ENCODE data around the gene WNT2B.

WNT2B gene

DNA sequence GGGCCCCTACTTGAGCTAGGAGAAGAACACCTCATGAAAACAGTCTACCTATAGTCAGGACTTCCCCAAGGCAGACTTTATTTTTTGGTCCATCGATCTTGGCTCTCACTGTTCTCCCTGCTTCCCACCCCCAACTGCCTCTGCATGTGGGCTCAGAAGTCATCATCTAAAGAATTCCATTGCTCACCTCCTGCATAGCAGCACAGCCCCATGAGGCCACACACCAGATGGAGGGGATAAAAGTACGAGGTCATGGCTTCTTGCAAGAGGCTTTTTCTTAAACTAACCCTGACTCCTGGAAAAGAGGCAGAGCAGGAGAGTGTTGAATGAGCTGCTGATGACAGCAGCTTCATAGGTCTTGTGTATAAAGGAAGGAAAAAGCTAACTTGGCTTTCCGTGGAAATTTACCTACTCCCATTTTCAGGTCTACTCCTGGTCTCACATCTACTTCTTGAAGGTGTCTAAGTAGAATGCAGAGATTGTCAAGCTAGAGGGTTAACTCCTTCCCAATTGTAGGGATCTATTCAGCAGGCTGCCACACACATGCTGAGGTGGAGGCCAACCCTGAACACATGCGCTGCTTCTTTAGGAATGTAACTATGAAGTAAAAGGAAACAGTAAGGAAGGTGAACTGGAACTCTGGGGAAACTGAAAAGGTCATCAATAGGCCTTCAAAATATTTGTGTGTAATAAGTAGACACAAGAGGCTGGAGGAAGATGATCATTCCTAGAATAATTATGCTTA, 18.7 kb downstream of the WNT2B start:
- DNase-seq (ENCODE audit: low read depth) = peak; percentile 72

DNA sequence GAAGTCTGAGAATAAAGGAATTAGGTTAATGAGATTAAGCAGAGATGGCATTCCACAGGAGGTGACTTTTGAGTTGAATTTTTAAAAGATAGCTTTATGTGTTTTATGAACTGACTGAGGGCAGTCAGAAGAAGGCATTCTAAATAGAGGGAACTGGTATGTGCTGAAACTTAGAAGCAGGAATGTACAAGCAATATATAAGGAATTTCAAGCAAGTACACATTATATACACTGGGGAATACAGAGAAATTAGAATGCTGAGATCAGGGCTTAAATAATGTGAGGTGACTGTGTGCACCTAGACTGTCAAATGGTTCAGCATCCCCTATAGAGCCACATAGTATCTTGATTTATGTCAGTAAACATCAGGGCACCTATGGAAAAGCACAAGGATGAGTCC, 19.3 kb downstream of the WNT2B start:
- peak; percentile 69 for DNase-seq (ENCODE audit: low read depth)

DNA sequence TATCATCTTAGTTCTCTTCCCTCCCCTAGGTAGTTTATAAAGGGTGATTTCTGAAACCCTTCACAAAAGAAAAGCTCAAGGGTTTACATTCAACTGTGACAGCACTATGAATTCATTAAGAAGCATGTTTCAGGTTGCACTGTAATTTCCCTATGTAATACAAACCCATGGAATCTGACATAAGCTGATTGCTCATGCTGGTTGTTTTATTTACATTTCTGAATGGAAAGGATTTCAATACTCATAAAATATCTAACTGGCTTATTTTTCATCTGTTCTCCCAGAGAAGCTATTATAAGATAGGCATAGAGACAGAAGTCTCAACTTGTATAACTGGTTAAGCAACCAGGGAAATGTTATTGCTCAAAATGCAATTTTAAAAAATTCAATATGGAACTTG, 20.5 kb downstream of the WNT2B start:
- DNase-seq (ENCODE audit: low read depth) = peak; percentile 60

DNA sequence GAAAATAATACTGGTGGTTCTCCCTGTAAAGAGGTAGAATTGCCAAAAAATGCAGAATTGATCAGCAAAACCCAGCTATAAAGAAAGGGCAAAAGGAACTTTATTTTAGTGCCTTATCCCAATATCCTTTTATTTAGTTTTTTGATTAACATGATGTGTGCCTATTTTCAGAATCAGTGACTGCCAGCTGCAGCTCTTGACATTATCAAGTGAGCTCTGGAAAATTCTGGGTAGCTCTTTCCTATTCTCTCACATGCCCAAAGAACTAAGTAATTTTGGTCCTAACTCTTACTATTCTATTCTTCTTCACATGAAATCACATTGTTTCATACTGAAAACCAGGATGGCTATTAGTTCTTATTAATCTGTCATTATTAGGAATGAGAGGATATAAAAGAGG, 22.1 kb downstream of the WNT2B start:
- DNase-seq (ENCODE audit: low read depth) = no peak

DNA sequence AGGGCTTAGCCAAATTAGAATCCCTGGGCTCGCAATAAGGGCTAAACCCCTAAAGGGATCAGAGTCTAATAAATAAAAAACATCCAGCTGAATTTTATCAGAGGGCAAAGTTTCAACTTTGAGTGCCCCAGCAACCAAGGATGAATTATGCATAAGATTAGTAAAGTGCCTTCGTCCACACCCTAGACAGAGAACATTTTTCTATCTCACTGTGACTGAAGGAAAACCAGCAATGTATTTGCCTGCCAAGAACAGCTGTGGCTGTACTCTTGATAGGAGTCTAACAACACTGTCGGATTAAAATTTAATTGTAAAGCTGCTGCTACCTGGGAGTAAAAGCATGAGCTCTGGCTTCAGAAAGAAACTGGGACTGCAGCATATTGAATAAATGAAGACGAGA, 23.3 kb downstream of the WNT2B start:
- no peak for DNase-seq (ENCODE audit: low read depth)

DNA sequence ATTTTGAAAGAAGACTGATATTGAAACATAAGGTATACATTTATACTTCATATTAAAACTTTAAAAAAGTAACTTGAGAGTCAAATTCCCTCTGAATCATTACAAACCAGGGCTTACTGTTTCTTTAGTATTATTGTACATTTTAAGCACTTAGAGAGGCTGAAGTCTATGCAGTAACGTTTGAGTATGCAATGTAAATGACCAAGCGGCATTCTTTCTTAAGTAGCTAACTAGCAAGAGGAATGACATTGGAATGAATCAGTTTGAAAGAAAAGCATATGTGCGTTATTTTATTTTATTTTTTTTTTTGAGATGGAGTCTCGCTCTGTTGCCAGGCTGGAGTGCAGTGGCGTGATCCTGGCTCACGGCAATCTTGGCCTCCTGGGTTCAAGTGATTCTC, 24.3 kb downstream of the WNT2B start:
- DNase-seq (ENCODE audit: low read depth) = peak; percentile 88

DNA sequence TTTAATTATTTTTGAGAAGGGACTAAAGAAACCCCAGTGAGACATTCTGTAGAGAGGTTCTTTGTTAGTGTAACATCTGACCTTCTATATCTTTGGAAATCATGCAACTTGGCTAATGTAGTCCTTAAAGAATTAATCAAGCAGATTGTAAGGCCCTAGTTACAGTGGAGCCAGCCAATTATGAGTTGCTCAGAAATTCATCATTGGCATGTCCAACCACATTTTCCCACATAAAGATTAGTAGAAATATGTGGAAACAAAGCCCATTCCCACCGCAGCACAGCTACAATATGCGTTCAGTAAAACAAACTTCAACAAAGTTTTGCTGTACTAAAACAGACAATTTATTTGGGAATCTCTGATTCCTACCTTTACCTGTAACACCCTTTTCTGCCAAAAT, 27.8 kb downstream of the WNT2B start:
- DNase-seq (ENCODE audit: low read depth) = peak; percentile 52

DNA sequence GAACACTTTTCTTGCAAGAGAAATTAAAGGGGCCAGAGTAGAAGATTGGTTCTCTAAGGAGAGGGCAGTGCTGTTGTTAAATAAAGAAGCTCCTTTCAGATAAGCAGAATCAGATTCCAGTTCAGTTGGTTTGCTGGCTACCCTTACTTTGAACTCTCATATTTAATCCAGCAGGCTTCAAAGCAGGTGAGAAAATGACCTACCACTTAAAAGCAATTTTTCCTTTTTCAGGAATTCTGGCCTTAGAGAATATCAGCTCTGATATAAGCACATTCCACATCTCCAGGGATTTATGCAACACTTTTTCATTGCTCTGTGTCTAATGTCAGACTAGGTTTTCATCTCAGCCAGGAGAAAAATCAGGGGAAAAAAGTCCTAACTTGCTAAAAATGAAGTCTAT, 28.7 kb downstream of the WNT2B start:
- no peak for DNase-seq (ENCODE audit: low read depth)

DNA sequence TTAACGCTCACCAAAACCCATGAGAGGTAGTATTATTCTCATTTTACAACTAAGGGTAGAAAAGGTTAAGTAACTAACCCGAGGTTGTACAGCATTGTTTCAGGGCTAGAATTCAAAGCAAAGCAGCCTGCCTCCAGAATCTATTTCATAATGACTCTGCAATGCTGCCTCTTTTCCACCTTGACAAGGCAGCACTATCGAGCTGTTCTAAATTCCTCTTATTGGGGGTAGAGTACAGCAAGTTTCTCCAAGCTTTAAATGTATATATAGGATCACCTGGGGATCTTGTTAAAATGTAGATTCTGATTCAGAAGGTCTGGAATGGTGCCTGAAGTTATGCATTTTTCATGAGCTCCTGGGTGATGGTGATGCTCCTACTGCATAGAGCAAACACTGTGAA, 30.1 kb downstream of the WNT2B start:
- no peak for DNase-seq (ENCODE audit: low read depth)

DNA sequence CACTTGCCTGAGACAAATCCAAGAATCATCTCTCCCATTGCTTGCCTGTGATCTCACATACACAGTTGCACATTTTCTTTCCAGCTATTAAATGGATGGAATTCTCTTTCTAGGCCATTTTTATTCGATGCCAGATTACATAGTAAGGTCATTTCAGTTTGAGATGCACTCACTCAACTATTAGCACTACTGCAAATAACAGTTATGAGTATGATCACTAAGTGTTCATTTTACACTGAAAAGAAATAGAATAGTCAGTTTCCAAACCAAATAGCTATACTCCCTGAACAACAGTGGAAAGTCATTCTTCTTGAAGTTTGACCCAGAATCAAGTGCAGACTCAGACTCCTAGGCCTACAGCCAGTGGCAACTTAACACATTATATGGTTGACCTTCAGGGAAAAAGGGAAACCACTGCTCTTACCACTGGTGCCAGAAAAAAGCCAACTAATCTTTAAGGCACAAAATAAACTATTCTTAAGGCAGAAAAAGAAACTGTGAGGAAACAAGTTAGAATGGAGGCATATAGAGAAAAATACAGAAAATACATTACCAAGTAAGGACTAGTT, 31.5 kb downstream of the WNT2B start:
- peak; percentile 72 for DNase-seq (ENCODE audit: low read depth)

DNA sequence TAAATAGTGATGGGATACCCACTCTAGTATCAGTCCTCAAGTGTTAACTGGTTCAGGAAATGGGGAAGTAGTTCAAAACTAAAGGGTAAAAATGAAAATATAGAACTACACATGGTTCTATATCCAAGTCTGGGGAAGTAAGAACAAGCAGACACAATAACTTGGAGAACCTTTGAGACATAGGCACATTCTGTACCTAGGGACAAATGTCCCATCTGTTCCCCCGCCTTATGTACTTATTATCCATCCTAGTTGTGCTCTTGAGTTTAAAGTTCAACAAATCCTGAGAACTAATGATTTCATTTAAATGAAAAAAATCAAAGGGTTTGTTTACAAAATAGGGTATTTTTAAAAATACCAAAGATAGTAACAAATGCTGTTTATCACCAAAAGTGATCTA, 32.5 kb downstream of the WNT2B start:
- no peak for DNase-seq (ENCODE audit: low read depth)

DNA sequence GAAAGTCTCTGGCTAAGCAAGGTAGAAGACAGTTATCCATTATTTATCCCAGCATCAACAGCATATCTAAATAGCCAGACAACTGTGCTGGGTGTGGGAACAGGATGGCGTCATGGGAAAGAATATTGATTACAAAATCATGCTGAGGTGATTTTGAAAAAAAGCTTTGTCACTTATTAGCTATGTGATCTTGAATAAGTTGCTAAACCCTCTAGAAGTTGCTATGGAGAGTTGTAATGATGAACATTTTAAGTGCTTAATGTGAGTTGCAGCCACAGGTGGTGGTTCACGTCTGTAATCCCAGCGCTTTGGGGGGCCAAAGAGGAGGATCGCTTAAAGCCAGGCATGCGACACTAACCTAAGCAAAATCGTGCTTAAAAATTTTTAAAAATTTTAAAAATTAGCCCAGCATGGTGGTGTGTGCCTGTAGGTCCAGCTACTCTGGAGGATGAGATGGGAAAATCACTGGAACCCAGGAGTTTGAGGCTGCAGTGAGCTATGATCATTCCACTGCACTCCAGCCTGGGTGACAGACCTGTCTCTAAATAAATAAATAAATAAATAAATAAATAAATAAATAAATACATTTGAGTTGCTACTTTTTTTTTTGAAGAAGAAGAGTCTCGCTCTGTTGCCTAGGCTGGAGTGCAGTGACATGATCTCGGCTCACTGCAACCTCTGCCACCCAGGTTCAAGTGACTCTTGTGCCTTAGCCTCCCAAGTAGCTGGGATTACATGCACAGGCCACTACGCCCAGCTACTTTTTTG, 33.6 kb downstream of the WNT2B start:
- DNase-seq (ENCODE audit: low read depth) = no peak

DNA sequence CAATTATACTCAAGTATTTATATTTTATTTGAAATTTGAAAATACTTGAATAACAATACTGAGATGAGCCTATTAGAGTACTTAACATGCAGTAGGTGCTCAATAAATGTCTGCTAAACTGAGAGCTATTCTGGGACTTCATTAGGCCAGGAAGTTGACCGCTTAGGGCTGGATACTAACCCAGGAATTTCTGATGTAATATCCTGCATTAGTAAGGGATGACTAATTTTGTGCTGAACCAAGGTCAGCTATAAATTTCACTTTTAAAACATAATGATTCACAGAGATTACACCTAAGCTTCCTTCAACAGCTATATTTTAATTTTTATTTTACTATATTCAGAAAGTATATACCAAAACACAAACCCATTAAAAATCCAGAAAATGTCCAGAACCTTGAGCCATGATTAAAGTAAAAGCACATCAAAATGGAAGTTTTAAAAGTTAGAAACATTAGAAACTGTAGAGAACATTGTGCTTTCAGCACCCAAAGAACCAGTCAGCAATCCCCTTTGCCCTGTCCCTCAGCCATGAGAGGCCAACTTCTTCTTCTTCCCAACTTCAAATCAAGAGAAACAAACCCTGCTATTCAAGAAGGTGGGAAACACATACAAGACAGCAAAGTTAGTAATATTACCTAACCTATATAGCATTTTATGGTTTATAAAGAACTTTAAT, 35.4 kb downstream of the WNT2B start:
- peak; percentile 95 for DNase-seq (ENCODE audit: low read depth)

DNA sequence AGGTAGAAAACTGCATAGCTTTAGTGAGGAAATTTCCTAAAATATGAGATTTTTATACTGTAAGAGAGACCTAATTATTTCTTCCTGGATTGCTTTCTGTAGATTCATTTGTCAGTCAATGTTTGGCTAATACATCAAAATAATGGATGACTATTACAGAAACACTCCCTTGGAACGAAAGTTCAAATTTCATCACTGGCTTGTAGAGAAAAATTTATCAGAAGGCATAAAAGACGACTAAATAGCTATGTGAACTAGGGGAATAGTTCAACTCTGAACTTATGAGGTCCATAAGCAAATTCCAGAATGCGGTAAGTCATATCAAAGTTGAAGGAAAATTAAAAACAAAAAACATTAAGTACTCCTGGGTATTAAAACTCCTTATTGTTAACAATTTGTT, 36.0 kb downstream of the WNT2B start:
- DNase-seq (ENCODE audit: low read depth) = peak; percentile 83

DNA sequence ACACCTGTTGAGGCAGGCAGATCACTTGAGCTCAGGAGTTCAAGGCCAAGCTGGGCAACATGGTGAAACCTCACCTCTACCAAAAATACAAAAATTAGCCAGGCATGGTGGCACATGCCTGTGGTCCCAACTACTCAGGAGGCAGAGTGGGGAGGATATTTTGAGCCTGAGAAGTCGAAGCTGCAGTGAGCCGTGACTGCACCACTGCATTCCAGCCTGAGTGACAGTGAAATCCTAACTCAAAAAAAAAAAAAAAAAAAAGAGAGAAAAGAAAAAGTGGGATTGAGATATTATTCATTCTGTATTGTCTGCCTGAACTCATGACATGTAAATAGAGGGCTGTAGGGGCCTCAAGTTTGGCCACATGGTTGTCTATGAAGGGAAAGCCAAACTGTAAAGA, 37.3 kb downstream of the WNT2B start:
- DNase-seq (ENCODE audit: low read depth) = peak; percentile 73

DNA sequence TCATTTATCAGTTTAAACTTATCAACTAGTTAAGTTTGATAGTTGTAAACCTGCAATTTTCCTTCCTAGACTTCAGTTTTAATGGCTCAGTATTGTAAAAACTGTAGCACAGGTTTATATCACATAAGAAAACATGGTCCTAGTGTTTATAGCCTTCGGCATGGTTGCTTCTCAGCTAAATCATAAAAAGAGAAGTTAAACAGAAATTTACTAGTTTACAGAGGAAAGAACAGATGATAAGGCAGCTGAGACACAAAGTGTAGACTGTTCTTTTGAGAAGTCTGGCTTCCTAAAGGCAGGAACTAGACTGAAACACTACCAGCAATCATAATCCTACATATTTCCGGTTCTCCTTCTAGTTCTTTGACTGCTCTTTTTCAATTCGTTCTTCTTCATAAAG, 39.8 kb downstream of the WNT2B start:
- DNase-seq (ENCODE audit: low read depth) = no peak

DNA sequence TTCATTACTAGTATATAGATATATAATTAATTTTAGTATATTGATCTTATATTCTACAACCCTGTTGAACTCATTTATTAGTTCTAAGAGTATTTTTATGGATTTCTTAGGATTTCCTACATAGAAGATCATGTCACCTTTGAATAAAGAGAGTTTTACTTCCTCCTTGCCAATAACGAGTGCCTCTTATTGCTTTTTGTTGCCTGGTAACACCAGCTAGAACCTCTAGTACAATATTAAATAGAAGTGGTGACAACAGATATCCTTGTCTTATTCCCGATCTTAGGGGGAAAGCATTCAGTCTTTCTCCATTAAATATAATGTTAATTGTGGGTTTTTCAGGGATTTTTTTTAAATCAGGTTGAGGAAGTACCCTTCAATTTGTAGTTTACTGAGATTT, 40.8 kb downstream of the WNT2B start:
- no peak for DNase-seq (ENCODE audit: low read depth)

DNA sequence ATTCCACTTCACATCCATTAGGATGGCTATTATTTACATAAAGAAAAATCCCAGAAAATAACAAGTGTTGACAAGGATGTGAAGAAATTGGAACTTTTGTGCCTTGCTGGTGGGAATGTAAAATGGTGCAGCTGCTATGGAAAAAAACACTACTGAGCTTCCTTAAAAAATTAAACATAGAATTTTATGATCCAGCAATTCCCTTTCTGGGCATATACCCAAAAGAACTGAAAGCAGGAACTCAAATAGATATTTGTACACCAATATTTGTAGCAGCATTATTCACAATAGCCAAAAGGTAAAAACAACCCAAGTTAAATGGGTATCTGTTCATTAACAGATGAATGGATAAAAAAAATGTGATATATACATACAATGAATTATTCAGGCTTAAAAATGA, 45.6 kb downstream of the WNT2B start:
- DNase-seq (ENCODE audit: low read depth) = no peak

DNA sequence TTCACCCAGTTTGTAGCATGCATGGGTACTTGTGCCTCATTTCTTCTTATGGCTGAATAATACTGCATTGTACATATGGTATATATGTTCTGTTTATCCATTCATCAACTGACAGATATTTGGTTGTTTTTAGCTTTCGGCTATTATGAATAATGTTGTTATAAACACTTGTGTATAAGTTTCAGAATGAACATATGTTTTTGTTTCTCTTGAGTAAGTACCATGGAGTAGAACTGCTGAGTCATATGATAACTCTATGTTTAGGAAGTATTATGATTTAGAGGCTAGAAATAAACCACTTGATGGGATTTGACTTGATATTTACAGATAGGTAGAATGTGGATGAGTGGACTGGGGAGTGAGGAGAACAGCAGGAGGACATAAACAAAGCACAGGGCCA, 48.6 kb downstream of the WNT2B start:
- peak; percentile 27 for DNase-seq (ENCODE audit: low read depth)

DNA sequence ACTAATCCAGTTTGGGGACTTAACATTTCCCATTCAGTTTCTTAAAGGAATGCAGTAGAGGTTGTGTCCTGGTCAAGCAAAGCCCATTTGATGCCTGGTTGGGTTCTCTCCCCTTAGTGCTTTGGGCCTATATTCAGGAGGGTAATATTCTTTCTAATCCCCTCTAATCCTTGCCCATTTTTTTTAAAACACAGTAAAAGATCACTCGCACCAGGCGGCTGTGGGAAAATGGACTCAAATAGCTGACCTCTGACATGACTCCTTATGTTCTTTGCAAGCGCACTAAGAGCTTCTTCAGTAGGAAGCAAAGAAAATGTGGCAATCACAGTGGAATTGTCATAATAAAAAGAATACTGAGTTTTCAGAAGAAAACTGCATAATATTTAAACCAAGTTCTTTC, 49.9 kb downstream of the WNT2B start:
- DNase-seq (ENCODE audit: low read depth) = no peak

DNA sequence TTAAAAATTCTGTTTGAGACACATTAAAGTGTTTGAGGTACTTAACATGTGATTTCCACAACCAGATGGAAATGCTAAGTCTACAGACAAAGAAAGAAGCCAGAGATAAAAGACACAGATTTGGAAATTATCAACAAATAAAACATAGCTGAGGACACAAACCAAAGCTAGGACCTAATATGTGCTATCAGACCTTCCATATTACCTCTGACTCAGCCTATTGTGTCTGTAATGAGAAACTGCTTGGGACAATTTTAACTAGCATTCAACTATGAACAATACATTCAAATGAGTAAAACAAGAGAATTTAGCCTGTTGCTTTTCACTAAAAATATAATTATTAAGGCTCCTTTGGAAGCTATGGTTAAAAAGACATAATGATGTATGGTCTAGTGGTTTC, 54.6 kb downstream of the WNT2B start:
- DNase-seq (ENCODE audit: low read depth) = no peak

DNA sequence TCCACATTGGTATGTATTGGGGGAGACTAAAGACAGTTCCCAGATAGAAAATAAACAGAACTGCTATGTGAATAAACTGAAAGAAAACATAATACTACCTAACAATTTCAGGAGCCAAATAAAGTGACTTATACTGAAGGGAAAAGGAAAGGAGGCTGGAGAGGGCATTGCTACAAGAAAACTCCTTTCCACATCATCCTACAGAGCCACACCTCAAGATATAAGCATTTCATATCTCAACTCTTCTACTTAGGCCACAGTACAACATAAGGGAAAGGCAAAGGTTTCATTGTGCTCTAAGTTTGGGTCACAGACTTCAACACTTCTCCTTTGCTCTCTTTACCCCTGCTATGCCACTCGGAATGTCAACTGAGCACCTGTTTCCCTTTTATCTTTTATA, 55.3 kb downstream of the WNT2B start:
- DNase-seq (ENCODE audit: low read depth) = no peak

DNA sequence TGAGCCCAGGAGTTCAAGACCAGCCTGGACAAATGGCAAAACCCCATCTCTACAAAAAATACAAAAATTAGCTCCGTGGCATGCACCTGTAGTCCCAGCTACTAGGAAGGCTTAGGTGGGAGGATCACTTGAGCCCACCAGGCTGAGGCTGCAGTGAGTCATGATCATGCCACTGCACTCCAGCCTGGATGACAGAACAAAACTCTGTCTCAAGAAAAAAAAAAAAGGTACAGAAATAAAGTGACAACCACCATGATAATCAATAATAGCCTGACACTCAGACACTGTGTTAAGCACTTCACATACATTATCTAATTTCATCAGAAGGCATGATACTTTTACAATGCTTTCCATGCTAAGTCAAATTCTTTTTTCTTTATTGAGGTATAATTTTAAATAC, 57.0 kb downstream of the WNT2B start:
- no peak for DNase-seq (ENCODE audit: low read depth)
